GM21515 (cell line): ENCODE data around the gene MLLT10.

ENCODE experiments used
- ATAC-seq: cut with Tn5 transposase; IDR thresholded peaks from one replicate; pipeline ENCODE4 v1.9.1; 2021; ENCODE audit not compliant: unreplicated experiment

Gene MLLT10

DNA sequence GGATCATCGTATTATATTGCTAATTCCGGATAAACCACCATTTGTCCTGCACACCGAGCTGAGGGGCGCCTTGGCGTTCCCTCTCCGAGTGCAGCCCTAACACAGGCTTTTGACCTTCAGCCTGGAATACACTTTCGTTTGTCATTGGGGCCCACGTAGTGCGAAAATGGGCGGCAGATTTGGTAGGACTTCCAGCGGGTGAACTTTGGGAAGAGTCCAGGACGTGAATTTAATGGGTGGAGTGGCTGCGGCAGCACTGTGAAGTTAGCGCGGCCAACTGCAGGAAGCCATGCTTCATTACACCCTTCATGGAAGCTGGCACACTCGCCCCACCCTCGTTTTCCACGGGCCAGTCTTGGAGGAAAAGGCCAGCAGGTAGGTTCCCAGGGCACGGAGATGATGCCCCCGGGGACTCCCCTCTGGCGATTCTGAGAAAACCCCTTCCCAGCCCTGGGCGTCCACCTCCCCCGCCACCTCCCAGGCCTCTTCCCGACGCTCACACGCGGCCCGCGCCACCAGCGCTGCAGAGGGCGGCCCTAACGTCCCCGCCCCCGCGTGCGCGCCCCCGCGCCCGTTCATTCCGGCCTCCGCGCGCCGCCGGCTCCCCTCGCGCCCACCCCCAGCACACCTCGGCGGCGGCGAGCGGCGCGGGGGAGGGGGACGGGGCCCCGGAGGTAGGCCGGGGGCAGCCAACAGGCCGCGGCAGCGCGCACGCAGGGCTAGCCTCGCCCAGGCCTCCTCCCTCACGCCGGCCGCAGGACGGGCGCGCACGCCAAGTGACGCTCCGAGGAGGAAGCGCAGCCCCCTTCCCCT lies at the start of gene MLLT10:
Gene MLLT10 (plus strand): TSS at position 766 of the 813 bp plus-strand sequence. CDS start 413 bp downstream, outside the sequence.
- peak; percentile 87 for ATAC-seq

DNA sequence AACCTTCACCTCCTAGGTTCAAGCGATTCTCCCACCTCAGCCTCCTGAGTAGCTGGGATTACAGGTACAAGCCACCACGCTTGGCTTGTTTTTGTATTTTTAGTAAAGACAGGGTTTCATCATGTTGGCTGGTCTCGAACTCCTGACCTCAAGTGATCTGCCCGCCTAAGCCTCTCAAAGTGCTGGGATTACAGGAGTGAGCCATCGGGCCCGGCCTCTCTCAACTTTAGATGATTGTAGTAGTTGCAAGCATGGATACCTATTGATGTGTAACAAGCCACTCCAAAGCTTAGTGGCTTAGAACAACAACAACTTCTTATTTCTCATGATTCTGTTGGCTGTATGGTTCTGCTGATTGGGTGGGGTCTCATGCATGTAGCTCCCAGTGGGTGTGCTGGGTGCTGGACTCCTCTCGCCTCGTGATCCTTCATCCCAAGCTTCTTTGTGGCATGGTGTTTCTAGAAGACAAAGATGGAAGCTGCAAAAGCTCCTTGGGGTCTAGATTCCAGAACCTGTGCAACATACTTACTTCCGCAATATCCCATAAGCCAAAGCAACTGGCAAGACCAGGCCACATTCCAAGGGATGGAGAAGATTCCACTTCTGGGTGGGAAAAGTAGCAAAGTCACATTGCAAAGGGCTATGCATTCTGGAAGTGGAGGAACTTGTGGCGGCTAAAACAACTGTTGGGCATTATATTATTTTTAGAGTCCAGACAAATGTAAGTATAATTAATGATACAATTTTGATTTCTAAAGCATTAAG lies 46.4 kb upstream of the MLLT10 start:
- no peak for ATAC-seq

DNA sequence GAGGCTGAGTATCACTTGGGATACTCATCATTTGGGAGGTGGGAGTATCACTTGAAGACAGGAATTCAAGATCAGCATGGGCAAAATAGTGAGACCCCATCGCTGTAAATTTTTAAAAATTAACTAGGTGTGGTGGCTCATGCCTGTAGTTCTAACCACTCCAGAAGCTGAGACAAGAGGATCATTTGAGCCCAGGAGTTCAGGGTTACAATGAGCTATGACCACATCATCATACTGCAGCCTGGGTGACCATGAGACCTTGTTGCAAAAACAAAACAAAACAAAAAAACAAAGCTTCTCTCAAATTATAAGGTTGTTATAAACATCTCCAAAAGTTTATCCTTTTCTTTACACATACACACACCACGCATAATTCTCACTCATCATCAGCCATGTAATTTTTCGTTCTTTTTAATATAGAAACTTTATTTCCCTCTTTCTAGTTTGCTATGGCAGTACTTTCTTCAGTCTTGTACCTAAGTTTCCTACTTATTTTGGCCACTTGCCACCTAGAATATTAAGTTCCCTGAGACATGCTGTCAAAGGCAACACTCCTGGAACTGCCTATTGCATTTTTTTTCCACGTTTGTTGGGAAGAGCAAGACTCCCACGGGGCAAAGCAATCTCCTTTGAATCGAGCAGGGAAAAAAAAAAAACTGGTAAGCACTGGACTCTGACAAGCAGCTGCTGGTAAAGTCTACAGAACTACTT lies 45.6 kb upstream of the MLLT10 start:
- ATAC-seq = no peak

DNA sequence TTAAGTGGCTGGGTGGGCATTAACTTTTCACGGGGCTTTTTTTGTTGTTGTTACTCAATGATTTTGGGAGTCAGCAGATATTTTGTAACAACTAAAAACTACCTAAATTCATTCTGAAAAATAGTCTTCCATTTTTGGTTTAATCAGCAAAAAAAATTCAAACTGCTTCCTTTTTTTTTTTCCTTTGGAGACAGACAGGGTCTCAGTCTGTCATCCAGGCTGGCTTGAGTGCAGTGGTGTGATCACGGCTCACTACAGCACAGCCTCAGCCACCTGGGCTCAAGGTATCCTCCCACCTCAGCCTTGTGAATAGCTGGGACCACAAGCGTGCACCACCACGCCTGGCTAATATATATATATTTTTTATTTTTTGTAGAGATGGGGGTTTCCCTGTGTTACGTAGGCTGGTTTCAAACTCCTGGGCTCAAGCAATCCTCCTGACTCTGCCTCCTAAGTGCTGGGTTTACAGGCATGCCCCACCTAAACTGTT lies 45.0 kb upstream of the MLLT10 start:
- no peak for ATAC-seq

DNA sequence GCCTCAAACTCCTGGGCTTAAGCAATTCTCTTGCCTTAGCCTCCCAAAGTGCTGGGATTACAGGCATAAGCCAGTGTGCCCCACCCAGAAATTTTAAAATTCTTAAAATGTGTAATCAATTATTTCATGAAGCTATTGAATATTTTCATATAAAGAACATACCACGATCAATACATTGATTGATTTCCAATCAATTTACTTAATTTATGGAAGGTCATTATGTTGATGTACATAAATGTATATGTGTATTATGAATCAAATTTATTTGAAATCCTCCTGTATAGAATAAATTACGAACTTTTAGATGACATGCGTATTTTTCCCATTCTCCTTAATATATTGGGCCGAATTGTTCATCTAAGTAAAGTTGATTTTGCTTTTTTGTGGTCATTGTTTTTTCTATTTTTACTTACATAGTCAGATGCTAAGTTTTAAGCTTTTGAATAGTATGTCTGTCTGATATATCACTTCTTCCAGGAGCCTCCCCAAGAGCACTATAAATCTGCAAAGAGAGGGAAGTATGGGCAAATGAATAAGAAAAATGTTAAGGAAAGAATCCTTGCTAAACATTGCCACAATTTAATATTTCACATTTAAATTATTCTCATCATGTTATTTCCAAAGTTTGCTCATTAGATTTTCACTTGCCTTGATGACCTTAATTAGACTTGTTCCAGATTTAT lies 43.9 kb upstream of the MLLT10 start:
- no peak for ATAC-seq

DNA sequence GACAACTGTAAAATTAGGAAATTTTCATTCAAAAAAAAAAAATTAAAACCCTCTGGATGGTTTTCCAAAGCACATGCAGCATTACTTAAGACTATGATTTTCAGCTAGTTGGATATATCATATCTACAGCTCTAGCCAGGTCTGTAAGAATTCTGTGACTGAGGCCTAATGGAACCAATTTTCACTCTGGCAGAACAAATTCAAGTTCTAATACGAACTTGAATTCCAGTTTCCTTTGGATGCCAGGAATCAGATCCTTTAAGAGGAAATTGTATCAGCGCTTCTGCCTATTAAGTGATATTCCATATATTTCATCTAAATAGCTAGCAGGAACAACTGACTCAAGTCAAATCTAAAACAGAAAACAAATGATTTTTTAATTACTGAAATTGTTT lies 43.3 kb upstream of the MLLT10 start:
- no peak for ATAC-seq

DNA sequence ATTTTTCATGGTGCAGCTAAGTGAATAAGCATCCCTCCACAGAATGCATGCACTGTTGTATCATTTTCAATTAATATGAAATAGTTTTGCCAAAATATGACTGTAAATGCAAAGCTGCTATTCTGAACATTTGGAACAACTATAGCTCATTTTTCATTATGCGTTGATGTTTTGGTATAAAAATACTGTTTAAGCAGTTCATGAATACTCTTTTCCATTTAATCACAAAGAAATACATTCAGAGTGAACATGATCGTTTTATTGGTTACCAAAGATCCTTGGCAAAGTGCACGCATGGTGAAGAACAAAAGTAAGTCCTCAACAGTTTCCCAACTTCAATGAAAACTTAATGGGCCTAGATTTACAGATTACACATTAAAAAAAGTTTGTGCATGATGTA lies 41.6 kb upstream of the MLLT10 start:
- ATAC-seq = no peak

DNA sequence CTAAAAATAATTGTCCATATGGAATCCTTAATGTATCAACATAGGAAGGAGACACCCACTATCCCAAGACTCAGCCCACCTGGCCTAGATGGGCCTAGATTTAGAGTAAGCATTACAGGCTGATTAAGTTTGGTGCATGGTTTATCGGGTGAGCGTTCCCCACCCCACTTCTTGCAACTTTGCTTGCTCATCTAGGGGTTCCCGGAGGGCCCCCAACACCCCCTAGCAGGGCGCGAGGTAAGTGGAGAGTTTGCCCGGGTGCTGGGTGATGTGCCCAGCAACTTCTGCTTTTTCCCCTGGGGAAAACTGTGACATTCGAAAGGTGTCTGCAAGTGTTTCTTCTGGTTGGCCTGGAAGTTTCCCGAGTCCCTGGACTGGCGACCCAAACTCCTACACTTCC lies 40.2 kb upstream of the MLLT10 start:
- ATAC-seq = no peak

DNA sequence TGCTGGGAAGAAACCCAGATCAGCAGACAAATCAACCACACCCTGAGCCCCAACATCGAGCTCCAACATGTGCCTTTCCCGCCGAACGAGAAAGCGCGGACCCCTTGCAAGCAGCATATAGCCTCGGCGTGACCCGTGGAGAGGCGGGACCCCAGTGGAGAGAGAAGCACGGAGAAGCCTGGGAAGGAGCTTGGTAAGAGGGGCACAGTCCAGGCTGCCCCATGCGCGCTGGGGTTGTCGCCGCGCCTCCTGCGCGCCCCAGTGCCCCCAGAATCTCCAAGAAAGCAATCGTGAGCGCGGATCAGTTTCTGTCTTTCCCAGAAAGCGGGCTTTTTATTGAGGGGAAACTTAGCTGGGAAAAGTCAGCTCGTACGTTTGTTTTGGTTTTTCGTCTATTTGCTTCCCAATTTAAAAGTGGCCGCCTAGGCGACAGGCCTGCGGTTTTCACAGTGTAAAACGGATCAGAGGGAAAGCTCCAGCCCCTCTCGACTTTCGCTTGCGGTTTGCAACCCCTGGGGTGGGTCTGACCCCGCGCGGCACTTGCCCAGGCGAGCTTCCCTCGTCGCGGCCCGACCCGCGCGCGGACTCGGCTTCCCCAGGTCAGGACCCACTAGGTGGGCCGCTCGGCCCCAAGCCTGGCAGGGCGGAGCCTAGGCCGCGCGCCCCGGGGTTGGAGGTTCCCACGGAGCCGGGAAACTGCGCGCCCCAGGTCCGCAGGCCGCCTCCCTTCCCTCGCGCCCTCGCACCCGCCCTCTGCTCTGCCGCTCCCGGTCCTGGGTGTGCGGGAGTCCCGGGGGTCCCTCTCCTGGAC lies 39.6 kb upstream of the MLLT10 start:
- ATAC-seq = no peak

DNA sequence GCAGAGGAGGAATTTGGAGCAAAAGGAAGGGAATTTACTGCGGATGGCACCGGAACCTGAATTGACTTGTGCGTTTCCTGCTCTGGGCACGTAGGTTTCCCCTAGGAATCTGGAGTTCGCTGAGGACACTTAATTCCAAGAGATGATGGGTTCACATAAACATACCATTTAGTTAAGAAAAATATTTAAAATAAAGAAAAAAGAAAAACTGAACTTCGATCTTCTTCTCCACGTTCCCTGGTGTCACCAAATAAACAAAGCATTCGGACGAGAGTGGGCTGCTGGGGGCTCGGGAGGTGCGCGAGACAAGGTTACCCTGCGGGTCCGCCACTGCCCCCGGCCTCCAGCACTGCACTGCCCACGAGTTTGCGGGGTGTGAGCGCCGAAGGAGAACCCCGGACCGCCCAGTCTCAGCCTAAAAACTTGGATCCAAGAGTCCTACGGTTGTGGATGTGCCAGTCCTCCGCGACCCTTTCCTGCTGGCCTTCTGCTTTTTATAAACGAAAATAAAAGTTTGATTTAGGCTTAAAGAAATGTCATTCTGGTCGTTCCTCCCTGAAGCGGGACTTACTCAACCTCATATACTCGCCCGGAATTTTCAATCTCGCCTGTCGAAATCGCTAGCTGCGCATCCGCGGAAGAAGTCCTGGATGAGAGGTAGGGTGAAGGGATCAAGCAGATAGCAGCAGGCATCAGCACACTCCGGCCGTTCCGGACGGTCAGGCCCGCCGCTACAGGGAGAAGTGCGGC lies 38.9 kb upstream of the MLLT10 start:
- ATAC-seq = no peak

DNA sequence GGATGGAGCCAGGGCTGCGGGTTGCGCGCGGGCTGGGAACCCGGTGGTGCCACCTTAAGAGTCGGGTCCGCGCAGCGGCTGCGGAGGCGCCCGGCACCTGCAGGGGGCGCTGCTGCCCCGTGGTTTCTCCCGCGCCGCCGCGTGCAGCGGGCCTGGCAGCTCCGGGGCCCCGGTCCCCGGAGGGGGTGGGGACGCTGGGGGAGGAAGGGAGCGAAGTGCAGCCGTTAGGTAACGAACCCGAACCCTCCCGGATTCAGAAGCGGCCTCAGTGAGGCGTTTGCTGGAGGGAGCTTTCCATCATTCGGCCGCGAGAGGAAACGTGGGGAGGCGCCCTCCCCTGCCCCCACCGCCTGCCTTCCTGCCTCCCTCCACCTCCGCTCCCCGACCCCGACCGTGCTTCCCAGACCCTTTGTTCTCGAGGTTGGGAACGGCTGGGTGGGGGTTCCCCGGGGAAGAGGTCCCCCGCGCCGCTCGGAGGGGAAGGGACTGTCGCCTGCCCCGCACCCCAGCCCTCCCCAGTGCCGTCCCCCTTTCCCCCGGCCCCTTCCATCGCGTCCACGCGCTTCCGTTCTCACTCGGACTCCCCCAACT lies 38.2 kb upstream of the MLLT10 start:
- peak; percentile 82 for ATAC-seq

DNA sequence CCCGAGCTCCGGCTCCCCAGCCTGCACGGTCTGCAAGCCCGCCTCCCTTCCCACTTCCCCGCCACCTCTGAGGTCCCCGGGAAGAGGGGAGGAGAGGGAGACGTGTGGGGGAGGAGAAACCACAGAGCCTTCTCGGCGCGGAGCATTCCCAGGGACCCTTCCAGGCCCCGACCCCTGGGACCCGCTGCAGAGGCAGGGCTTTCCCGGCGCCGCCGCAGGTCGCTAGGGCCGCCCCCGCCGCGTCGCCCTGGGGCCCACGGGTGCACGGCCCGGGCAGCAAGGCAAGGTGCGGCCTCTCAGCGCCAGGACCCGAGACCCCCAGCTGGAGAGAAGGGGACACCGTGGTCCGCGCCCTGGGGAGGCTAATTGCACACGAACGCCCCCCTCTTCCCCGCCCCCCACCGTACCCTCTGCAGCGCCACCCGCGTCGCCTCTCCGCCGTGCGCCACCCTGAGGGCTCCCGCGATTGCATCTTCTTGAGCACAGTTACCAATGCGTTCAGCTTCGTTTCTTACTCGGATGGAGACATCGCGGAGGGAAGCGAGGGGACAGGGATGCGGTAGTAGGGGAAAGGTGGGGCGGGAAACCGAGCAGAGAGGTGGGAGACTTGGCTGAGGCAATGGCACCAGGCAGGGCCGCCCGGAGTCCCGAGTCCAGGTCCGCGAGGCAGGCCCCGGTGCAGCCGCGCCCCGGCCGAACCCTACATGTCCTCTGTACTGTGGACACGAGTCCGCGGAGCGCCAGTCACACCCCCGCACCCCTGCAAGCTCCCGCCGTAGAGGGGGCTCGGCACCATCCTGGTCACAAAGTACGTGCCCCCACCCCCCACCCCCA lies 37.5 kb upstream of the MLLT10 start:
- peak; percentile 44 for ATAC-seq

DNA sequence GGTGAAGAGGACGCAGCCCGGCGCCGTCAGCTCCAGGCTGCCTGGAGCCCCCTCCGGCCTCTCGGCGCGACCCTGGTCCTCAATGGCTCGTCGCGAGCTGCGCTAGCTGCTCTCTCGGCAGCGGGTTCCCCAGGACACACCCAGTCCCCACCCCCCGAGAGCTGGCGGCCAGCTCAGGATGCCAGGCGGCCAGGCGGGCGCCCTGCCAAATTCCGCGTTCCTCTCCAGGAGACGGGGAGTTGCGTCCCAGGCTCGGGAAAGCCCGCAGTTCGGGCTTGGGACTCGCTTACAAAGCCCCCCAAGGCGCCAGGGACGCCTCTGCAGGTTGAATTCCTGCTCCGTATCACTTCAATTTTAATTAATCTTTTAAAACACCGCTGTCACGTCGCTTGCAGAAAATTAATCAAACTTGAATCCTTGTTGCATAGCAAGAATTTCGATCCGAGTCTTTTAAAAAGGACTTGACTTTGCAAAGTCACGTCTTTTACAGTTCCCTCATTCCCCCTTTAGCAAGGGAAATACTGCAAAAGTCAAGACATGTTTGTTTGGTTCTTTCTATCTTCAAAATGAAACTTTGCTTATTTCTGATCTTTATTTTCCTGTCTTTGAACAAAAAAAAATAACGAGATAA lies 36.7 kb upstream of the MLLT10 start:
- ATAC-seq = no peak

DNA sequence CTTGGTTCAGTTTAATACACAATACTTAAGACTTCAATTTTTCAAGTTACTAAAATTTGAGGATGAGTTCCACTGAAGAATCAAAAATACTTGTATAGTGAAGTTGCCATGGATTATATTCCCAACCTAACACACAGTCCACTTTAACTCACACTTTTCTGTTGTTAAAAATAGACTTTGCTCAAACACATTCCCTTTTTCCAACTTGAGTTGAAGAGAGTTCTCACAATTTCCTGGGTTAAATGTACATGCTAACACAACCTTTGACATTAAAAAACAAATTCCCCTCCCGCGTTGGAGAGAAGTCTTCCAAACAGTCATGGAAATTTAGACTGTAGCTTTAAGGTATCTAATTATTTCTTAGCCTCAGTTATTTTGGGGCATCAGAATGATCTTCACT lies 35.7 kb upstream of the MLLT10 start:
- no peak for ATAC-seq

DNA sequence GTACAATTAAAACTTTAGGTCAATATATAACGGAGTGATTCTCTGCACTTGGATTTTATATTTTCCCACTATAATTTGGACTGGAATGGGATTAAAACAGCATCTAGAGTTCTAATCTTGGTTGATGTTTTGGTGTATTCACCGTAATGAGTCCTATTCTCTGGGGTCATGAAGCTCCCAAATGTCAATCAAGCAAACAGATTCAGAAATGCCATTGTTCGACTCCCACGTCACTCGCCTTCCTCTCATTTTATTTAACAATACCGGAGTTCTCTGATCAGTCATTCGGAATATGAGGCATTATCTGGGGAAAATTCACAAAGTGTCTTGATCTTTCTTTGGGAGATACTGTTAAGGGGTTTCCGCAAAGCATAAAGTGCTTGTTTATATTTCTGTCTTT lies 35.0 kb upstream of the MLLT10 start:
- ATAC-seq = no peak

DNA sequence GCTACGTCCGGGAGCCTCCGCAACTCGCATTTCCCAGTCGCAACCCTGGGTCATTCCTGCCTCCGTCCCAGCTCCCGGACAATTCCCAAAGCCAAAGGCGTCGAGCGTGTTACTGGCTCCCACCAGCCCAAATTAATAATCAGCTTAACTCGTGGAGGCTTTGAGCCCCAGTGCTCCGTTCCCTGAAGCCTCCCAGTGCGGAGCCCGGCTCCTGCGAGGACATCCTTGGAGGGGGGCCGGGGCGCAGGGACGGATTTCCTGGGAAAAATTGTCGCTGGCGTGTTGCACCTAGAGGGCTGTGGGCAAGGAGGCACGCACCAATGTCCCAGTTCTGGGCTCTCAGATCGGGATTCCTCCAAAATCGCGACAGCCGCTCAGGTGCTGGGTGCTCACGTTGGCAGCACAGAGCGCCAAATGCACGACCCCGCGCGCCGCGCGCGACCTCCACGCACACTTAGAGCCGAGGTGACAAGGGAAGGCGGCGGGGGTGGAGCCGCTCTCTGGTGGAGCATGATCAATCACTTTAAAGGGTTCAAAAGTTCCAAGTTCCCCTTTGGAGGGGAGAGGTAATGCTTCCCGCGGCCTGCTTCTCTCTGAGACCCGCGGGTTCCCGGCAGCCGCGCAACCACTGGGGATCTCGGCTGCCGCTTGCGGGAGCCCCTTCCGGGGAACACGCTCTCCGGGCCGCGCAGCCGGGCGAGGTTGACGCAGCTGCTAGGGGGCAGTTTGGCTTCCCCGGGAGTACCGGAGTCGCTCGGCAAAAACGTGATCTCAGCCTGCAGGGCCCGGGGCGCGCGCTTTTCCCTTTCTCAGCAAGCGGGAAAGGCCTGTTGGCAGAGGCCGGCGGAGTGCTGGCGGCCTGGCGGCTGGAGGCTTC lies 34.1 kb upstream of the MLLT10 start:
- no peak for ATAC-seq

DNA sequence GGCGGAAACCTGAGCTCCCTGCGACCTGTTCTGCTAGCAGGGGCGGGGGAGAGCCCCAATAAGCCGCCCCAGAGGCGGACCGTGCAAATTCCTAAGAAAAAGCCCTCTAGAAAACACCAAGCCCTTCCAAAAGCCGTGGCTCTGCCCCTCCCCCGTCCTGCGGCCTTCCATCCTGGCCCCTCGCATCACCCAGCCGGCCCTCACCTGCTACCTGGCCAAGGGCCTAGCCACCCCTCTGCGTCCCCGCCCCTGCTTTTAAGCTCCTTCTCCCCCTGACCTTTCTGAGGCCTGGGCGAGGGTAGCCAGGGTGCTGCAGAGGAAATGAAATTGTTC lies 33.5 kb upstream of the MLLT10 start:
- no peak for ATAC-seq
